K562 treated with DMSO at 1 percent for 12 hours (cell line): Measurements from ENCODE around the gene CETP. TPM values are rescaled to one million over a fixed set of nuclear protein-coding genes. Genes with fewer than 3 reads are reported as not detected.

ENCODE experiments used
- total RNA-seq: library from RNA; unstranded; fragments of 300-600 nt; gene quantifications from 2 replicates; pipeline ENCODE4 v1.2.3, GENCODE V29; 2022; ENCODE audit not compliant: insufficient read depth

The CETP gene
- not detected in 2 replicates for total RNA-seq

GRCh38 chr16:56961851-56962281 is at the start of gene CETP:
Gene CETP, plus strand, starts transcription at chr16:56961950. Its CDS starts 30 bp downstream, at chr16:56961980.

GRCh38 chr16:56931892-56932720 is 29.6 kb upstream of the CETP start, which contains the start of gene HERPUD1:
Gene HERPUD1, plus strand, starts transcription at chr16:56932142. Its CDS starts 103 bp downstream, at chr16:56932245.

GRCh38 chr16:56988948-56989945 is 27.5 kb downstream of the CETP start, which contains the start of gene NLRC5:
Gene NLRC5, plus strand, starts transcription at chr16:56989557. Its CDS starts 31,156 bp downstream, at chr16:57020713.

Other genes with a start within 250 kb of the CETP start
- 49.1 and 76.9 TPM in 2 replicates for gene NUP93, start 231.8 kb upstream of the CETP start, total RNA-seq
- not detected in 2 replicates for gene SLC12A3, start 96.7 kb upstream of the CETP start, total RNA-seq
- gene HERPUD1, start 29.8 kb upstream of the CETP start, total RNA-seq: 57.4 and 117 TPM in 2 replicates
- gene NLRC5, start 27.6 kb downstream of the CETP start, total RNA-seq: not detected in 2 replicates
- gene CPNE2, start 130.6 kb downstream of the CETP start, total RNA-seq: 20.7 and 32.1 TPM in 2 replicates
- gene PSME3IP1, start 224.1 kb downstream of the CETP start, total RNA-seq: 60.2 and 112 TPM in 2 replicates
- gene RSPRY1, start 224.4 kb downstream of the CETP start, total RNA-seq: 8.5 and 22.4 TPM in 2 replicates